ENCODE results near the gene USP33.
"Not testable (repeated sequence)": the region's sequence is repeated elsewhere in the genome, so short reads cannot be mapped to it uniquely, and the experiment has no call there.

Gene USP33

DNA sequence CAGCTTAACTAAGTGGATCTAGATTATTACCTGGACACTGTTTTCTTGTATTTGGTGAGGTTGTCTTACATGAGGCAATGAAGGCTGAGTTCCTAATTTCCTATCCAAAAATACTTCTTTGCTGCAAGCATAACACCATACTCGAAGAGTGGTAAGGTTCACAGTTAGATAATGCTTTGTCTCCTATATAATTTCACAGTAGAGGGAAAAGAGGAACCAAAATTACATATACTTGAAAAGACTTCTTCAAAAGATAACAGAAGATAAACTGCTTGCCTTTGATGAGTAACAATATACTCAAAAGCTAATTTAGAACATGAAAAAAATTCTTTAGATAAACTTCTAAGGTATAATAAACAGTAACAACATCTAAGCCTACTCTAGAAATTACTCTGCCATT, 20.4 kb downstream of the USP33 start:
- no peak for DNase-seq (ENCODE audit: low read depth)

DNA sequence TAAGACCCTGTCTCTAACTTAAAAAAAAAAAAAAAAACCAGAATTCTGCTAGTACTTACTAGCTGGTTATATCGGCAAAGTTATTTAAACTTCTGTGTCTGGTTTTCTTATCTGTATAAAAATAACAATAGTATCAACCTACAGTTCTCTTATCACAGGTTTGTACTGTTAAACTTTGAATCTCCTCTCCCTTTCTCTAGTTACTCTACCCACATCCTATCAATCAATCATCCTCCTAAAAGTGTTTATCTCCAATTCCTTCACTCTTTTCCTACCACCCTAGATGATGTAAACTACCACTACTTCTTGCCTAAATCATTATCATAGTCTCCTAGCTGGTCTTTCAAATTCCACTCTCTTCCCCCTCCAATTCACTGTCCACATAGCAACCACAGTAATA, 27.6 kb downstream of the USP33 start:
- DNase-seq (ENCODE audit: low read depth), result no peak

DNA sequence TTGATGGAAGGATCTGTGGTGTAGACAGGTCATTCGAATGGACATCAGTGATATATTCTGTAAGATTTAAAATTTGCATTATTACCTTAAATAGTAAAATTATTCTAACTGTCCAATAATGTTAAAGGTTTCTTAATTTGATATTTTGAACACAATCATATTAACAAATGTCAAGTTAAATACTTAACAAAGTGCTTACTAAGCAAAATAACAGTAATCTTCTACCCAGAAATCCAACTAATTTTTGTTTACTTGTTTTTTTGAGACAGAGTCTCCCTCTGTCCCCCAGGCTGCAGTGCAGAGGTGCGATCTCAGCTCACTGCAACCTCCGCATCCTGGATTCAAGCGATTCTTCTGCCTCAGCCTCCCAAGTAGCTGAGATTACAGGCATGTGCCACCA, 33.9 kb downstream of the USP33 start:
- no peak for DNase-seq (ENCODE audit: low read depth)

DNA sequence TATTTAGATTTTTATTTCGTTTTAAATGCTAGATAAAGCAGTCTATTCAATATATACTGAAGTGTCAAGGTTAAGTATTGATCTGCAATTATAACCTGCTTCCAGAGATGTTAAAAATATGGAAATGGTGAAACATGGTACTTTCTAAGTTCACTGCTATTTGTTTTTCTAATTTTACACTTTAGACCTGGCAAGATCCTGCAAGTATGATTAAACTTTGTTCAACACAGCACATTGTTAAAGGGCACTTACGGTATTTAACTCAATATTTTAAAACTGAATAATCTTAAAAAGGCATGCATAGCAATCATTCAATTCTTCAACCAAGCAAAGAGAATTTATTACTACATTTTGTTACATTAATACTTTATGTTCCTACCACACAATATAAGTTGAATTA, 41.5 kb downstream of the USP33 start:
- no peak for DNase-seq (ENCODE audit: low read depth)

DNA sequence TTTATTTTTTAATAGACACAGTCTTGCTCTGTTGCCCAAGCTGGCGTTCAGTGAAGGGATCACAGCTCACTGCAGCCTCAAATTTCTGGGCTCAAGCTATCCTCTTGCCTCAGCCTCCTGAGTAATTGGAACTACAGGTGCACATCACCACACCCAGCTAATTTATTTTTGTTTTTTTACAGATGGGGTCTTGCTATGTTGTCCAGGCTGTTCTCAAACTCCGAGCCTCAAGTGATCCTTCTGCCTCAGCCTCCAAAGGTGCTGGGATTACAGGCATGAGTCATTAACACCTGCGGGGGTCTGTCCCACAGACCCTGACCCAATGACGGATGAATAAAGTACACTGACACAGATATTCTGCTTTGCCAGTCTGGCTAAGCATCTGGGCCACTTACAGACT, 43.6 kb downstream of the USP33 start:
- DNase-seq (ENCODE audit: low read depth), result no peak

DNA sequence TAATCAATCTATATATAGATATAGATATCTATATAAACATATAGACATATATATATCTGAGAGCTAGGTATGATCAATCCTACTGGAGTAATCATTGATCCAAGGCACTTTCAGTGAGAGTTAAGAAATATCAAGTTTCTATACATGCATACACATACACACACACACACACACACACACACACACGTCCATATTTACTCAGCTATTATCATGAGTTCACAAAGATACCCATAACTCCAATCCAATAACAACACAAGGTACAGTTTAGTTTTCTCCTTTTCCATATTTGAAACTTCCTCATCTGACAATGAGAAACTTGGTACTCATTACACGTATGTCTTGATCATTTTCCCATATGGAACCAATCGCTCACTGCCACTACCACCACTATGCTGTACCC, 49.9 kb downstream of the USP33 start:
- no peak for DNase-seq (ENCODE audit: low read depth)

DNA sequence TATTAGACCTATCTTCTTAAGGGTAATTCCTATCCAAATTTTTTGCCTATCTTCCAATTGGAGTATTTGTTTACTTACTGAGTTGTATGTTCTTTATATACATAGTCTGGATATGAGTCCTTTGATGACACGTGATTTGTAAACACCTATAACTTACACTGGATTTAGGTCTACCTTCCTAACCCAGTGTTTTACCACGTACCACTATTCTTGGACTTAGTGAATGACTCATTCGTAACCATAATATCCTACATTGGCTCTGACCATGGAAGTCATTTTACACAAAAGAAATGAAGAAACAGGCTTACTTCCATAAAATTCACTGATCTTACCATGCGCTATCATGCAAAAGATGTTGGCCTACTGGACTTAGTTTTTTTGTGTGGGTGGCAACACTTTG, 53.3 kb downstream of the USP33 start:
- DNase-seq (ENCODE audit: low read depth), result no peak

DNA sequence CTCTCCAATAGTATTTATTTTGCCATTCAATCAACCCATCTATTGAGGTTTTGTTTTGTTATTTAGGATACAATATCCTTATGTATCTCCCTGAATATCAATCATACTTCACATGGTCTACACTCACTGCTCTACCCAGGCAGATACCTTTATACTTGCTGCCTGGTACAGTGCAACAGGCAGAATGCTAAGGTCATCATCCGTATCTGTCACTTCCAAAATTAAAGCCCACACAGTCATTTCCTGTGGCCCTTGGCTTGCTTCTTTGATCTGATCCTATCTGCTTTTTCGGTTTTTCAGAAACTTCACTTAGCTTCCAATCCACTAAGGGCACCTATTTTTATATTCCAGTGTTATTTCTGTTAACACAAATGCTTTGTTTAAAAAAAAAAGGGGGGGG, 54.9 kb downstream of the USP33 start:
- DNase-seq (ENCODE audit: low read depth), result no peak

DNA sequence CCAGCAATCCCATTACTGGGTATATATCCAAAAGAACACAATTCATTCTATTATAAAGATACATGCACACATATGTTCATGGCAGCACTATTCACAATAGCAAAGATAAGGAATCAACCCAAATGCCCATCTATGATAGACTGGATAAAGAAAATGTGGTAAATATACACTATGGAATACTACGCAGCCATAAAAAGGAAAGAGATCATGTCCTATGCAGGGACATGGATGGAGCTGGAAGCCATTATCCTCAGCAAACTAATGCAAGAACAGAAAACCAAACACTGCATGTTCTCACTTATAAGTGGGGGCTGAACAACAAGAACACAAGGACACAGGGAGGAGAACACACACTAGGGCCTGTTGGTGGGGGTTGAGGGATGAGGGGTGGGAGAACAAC, 60.0 kb downstream of the USP33 start:
- DNase-seq (ENCODE audit: low read depth), result not testable (repeated sequence)

DNA sequence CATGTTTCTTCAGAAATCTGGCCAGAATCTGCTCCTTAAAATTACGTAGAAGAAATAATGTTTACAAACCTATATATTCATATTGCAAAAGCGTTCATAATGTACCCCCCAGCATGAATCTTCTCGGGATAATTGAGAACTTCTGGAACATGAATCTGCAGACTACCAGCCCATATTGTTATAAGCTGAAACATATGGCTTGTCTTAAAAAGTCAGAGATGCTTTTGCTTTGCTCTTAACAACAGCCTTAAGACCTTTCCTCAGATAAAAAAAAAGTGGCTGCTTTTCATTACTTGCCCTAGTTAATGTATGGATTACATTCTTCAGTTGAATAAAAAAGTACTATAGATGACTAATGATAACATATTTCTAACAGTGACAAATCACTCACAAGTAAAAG, 62.2 kb downstream of the USP33 start:
- DNase-seq (ENCODE audit: low read depth), result no peak

DNA sequence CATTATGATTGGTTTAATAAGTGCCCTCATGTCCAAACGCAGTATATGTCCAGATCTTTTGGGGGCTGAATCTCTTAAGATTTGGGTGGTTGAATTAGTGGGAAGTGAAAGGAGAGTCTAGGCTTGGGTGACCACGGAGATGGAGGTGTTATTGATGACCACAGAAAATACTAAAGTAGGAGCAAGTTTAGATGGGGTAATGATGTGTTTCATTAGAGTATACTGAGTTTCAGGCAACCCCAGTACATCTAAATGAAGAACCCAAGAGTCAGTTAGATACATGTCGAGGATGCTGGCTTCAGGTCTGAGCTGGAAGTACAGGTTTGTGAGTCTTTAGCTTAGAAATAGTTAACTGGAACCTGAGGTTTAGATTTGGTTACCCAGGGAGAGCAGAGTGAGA, 70.7 kb downstream of the USP33 start:
- no peak for DNase-seq (ENCODE audit: low read depth)

DNA sequence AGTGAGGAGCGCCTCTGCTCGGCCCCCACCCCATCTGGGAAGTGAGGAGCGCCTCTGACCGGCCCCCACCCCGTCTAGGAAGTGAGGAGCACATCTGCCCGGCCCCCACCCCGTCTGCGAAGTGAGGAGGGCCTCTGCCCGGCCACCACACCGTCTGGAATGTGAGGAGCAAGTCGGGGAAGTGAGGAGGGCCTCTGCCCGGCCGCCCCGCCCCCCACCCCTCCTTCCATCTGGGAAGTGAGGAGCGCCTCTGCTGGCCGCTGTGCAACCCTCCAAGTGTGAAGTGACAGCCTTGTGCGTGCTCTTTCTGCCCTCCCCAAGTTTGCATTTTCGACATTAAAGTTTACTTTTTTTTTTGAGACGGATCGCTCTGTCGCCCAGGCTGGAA, 72.1 kb downstream of the USP33 start:
- no peak for DNase-seq (ENCODE audit: low read depth)

DNA sequence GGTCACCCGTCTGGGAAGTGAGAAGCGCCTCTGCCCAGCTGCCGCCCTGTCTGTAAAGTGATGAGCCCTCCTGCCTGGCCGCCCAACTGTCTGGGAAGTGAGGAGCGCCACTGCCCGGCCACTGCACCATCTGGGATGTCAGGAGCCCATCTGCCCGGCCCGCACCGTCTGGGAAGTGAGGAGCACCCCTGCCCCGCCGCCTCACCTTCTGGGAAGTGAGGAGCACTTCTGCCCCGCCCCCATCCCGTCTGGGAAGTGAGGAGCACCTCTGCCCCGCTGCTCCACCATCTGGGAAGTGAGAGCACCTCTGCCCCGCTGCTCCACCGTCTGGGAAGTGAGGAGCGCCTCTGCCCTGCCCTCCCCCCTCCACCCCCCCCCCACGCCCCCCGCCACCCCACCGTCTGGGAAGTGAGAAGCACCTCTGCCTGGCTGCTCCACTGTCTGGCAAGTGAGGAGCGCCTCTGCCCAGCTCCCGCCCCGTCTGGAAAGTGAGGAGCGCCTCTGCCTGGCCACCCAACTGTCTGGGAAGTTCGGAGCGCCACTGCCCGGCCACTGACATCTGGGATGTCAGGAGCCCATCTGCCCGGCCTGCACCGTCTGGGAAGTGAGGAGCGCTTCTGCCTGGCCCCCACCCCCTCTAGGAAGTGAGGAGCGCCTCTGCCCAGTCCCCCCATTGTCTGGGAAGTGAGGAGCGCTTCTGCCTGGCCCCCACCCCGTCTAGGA, 72.7 kb downstream of the USP33 start:
- no peak for DNase-seq (ENCODE audit: low read depth)

DNA sequence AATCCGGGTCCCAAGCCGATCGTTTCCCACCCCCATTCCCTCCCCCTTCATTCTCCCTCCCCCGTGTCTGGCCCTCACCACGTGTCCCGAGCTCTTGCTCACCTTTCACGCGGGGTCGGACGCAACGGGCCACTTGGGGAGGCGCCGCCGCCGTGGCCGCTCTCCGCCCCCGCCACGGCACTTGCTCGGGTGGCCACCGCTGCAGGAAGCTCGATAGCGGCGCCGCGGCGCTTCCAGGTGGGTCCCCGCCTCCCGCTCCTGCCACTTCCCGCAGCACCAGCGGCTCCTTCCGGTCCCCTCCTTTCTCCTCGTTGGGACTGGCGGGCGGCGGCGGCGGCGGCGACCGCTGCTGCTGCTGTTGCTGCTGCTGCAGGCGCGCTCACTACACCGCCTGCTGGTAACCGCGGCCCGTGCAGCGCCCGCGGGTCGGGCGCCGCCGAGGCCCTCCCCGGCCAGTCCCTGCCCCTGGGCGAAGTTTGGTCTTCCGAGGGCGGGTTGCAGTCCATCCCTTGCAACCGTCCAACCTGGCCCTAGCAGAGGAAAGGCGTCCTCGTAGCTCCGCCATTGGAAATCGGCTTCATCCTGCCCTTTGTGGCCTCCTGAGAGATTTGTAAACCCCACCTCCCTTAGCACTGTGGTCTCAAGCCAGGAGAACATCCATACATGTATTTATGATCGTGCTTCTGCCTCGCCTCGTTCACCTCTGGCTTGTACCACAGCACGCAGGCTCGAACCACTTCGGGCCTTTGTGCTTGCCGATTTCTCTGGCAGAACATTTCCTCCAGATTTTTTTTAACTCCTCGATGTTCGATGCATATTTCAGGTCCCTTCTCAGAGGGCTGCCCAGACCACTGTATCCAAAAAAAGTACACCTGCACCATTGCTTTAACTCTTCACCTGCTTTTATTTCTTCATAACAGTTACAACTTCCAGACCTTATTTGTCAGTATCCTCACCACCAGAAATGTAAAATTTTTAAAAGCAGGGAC, 76.2 kb downstream of the USP33 start:
- peak; percentile 35 for DNase-seq (ENCODE audit: low read depth)

DNA sequence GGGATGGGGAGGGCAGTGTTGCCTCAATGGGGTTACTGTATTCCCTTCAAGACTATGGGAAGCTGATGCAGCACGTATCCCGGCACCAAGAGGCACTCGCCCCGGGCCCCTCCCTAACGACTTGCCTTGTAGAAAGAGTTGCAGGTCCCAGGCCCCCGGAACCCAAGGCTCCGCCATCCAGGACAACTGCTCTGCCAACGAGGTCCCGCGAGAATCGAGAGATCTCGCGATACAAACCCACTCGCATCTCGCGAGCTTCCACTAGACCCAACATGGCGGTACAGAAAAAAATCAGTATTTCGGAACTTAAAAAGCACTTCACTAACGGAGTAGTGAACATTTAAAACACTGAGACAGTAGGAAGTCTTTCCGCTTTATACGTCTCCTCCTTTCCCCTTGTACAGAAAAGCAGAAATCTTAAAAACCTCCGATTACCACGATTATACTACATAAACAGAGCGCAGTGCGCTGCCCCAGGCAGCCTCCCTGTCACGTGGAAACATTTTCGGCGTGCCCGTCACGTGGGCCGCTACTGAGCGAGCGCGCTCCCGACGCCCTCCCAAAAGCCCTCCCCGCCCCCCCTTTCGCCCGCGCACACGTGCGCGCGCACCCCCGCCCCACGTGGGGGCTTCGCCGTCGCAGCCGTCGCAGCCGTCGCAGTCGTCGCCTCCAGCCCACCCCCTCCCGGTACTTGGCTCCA, 77.0 kb downstream of the USP33 start, which contains the start of gene ZZZ3:
Gene ZZZ3 (minus strand): TSS at position 199 of the 700 bp plus-strand sequence. CDS start 49,304 bp downstream, outside the sequence.
- DNase-seq (ENCODE audit: low read depth), result peak; percentile 79

DNA sequence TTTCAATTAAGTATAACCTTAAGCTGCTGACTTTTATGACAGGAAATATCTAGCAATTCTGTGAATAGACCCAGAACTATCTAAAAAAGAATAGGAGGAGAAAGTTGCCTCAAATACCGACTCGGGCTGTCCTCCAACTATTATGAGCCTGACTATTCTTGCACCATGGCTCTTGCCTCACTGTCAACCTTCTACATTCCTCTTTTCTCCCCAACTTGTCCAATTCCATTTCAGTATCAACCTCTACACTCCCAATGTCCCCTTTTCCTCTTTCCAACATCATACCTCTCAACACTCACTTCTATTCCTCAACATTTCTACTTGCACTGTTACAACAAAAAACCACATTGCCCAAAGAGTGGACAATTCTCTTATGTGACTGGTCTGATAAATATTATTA, 79.5 kb downstream of the USP33 start:
- no peak for DNase-seq (ENCODE audit: low read depth)

DNA sequence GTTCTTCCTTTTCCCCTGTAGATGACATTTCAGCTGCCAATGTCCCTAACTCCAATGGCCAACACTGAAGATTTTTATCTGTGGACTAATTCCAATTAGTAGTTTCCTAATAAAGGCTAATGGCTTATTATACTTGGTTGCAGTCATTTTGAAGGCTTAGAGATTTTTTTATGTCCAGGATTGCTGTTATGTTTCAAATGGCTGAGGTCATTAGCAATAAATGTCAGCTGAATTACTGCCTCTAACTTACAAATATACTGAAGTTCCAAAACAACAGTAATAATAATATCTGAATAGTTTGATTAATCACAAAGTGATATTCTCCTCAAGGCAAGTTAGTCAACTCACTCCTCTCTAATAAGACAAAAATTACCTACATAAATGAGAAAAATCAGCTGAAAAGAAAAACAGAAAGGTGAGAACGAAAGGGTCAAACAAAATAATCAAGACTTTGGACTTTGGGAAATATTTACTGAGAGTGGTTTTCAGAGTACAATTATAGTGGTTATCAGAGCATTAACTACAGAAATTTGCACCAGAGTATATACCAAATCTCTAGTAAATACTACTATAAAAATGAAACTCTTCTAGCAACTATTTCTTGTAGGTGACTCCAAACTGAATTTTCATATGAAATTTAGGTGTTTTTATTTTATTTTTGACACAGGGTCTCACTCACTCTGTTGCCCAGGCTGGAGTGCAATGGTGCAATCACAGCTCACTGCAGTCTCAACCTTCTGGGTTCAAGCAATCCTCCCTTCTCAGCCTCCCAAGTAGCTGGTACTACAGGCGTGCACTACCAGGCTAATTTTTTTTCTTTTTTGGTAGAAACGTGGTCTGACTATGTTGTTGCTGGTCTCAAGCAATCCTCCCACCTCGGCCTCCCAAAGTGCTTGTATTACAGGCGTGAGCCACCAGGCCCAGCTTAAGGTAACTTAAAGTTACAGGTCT, 80.7 kb downstream of the USP33 start:
- DNase-seq (ENCODE audit: low read depth), result no peak

DNA sequence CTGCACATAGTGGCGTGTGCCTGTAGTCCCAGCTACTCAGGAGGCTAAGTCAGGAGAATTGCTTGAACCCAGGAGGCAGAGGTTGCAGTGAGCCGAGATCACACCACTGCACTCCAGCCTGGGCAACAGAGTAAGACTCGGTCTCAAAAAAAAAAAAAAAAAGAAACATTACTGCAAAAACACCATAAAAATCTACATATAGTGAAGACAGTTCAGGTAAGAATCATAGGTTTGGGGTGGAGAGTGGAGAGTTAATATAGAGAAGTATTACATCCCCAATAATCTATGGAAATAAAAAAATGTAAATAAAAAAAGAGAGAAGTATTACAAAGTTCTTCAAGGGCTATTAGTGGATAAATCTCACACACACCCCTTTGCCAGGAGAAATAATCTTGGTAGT, 84.8 kb downstream of the USP33 start:
- DNase-seq (ENCODE audit: low read depth), result not testable (repeated sequence)

DNA sequence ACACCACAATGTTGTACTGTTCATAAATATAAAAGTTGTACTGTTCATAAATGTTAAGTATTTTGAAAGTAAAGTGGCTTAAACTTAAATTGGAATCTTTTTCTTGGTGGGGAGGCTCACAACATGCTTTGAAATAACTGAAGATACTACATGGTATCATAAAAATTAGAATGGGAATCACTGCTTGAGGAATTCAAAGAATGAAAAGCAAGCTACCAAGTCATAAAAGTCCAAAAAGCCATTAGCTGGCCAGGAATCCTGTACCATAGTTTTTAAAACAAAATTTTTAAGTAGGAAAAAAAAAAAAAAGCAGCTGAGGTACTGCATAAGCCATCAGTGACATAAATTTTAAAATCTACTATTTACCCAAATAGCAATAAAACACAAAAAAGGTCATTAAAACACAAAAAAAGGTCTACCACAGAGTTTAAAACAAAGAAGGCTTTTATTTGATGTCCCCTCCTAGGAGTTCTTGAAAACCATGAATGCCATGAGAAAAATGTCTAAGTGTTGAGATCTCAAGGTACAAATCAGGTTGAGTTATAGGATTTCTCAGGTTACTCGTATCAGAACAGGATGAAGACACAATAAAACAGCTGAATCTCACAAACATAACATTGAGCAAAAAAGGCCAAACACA, 85.8 kb downstream of the USP33 start:
- DNase-seq (ENCODE audit: low read depth), result no peak

DNA sequence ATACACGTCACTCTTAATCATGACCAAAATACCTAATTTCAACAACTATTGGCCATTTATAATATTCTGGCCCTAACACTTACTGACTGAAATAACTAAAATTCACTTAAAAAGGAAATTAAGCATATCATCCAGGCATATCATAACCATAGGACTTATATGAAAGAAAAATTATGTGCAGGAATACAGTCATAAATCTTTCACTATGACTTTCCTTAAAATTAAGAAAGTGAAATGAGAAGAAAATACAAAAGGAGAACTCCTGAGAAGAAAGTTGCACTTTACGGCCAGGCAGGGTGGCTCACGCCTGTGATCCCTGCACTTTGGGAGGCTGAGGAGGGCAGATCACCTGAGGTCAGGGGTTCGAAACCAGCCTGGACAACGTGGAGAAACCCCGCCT, 86.6 kb downstream of the USP33 start:
- DNase-seq (ENCODE audit: low read depth), result no peak

DNA sequence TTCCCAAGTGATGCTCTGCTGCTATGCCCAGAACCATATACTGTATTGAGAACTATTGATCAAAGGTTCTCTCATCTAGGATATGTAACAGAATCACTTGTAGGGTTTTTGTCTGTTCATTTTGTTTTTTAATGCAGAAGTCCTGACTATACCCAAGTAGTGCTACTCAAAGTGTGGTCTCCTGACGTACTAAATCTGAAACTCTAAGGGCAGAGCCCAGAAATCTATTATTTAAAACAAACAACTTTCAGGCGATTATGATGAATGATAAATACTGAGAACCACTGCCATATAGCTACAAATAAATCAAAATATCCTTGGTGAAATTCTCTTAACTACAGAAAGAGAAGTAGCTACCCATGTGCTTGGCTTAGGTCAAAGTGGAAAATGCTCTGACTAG, 87.3 kb downstream of the USP33 start:
- no peak for DNase-seq (ENCODE audit: low read depth)
